HAP-1 (cell line): ENCODE data around the gene TRIM46.
"Not testable (repeated sequence)": the region's sequence is repeated elsewhere in the genome, so short reads cannot be mapped to it uniquely, and the experiment has no call there.

Experiments used
- DNase-seq, 2 experiments: peaks; one replicate each; pipeline ENCODE4 v3.0.0-alpha.2; 2016 to 2020; ENCODE audit warnings: low spot score in 2 of 2
- H3K27me3 ChIP-seq: fragments of 250-450 bp; sonication (Bioruptor Pico); 2 replicates; pipeline ENCODE4 v1.5.1; 2020; ENCODE audit warnings: low read depth, mild to moderate bottlenecking, moderate library complexity
- H3K36me3 ChIP-seq: fragments of 250-450 bp; sonication (Bioruptor Pico); replicated peaks from 2 replicates; pipeline ENCODE4 v1.5.1; 2020; ENCODE audit warnings: mild to moderate bottlenecking
- H3K4me1 ChIP-seq: fragments of 250-450 bp; sonication (Bioruptor Pico); 2 replicates; pipeline ENCODE4 v1.5.1; 2020; ENCODE audit warnings: mild to moderate bottlenecking
- H3K4me3 ChIP-seq: fragments of 250-450 bp; sonication (Bioruptor Pico); 2 replicates; pipeline ENCODE4 v1.5.1; 2020; ENCODE audit warnings: mild to moderate bottlenecking, moderate library complexity
- H3K9me3 ChIP-seq: fragments of 250-450 bp; sonication (Bioruptor Pico); 2 replicates; pipeline ENCODE4 v1.5.1; 2020; ENCODE audit warnings: mild to moderate bottlenecking, moderate library complexity
- in situ Hi-C: fragments of 300-500 bp; cut with MboI; formaldehyde crosslinking; loops from 3 replicates; pipeline ENCODE4 v1.14.3; 2020; ENCODE audit warnings: low sequenced_read_pairs, inconsistent platforms, mixed read lengths

The TRIM46 gene

DNA sequence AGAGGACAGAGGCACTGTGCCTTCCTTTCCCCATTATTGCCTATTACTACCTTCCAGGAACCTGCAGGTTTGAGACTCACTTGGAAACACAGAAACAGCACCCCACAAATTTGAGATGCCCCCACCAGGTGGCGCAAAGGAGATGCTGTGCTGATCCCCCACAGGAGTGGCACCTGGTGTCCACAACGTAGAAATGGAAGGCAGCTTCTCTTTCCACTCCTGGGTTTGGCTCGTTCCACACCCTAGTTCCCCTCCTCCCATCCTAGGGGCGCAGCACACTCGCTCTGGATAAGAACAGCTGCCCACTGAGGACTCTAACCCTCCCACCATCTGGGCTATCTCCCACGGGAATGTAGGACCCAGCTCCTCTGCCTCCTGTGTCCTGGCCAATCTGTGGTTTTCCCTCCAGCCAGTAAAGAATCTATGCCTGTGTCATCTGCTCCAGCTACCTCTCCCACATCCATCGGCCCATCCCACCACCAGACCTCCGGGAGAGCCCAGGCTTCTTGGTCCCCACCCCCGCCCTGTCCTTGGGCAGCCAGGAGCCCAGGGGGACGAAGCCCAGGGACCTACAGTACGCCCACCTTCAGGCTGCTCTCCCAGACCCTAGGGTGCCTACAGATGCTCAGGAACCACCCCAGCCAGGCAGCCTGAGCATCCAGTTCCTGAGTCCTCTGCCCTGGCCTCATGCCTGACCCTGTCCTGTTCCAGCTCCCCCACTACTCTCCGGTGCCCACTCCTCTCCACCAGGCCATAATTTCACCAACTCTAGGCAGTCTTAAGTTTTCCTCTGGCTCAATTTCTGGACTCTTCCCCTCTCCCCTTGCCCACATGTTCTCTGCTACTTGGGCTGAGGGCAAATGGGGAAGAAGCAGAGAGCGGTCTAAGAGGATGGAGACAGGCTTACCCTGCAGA lies 33.5 kb downstream of the TRIM46 start:
- H3K36me3 ChIP-seq, result peaks cover 18% of the 10 kb centered on the region
- peak; percentile 67 to 92 for DNase-seq
- peak overlapping the region; percentile 8; the same call in 1 of the 2 replicates for H3K4me3 ChIP-seq
- in situ Hi-C loops, result no loop called here
- peaks cover 21% of the 10 kb centered on the region for H3K4me1 ChIP-seq
- H3K9me3 ChIP-seq, result no peaks in the 10 kb centered on the region
- no peaks in the 10 kb centered on the region for H3K27me3 ChIP-seq

DNA sequence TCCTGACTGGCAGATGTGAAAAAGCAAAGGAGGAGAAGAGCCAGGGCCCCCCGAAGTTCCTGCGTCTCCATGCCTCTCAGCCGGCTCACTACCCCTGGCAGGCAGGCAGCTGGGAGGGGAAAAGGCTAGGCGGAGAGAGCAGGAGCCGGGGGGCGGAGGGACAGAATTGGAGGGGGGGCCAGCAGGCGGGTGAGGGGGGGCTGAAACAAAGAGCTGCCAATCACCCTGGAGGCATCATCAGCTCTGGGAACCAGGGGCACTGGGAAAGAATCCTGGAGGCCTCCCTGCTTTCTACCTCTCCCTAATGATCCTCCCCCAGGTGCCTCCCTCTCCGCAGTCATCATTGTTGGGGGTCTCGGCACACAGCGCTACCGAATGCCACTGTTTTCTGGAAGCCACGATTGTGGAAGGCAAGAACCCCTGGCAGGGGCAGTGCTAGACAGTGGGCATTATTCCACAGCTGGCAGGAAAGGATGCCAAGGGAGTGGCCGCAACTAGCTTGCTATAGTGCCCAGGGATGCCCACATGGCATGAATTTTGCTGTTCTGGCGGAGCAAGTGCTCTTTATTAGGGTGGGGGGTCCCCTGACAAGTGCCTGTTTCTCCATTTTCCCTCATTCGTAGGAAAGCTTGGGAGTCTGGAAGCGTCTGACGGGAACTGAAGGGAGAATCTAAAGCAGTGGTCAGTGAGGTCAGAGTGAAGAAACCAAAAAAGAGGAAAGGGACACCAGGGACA lies 34.3 kb downstream of the TRIM46 start, which contains the start of gene THBS3:
Gene THBS3 (minus strand): TSS at position 92 of the 735 bp plus-strand sequence. CDS start 21 bp downstream, at position 71.
- no peaks in the 10 kb centered on the region for H3K27me3 ChIP-seq
- no peaks in the 10 kb centered on the region for H3K9me3 ChIP-seq
- peaks cover 21% of the 10 kb centered on the region for H3K4me1 ChIP-seq
- peak; percentile 9 to 71 for DNase-seq
- in situ Hi-C loops, result no loop called here
- peaks cover 10% of the 10 kb centered on the region for H3K36me3 ChIP-seq
- H3K4me3 ChIP-seq, result peak within 1 kb of the TSS; percentile 88

DNA sequence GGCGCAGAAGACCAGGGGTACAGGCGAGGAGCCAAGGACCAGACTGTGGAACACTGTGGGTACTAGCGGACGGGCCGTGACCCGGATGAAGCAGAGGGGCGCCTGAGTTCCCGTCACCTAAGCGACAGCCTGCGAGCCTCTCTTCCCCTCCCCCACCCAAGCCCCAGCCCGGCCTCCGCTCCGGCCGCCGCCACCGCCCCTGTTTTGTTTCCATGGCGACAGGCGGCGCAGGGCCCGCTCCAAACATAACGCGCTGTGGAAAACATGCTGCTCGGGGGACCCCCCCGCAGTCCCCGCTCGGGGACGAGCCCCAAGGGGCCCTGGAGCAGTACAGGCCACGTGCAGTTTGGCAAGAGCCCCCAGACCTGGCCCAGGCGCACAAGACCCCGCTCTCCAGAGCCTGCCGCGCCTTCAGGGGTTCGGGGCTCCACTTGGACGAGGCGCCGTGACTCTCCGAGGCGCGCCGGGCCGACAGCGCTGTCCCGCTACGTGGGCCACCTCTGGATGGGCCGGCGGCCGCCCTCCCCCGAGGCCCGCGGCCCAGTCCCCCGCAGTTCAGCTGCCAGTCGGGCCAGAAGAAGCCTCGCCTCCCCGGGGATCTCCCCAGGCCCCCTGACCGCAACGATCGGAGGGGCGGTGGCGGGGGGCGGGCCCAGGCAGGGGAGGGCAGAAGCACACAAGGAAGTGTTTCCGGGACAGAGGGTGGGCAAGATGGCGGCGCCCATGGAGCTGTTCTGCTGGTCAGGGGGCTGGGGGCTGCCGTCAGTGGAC lies 35.1 kb downstream of the TRIM46 start, which contains the start of gene MTX1:
Gene MTX1 (plus strand): TSS at position 155 of the 771 bp plus-strand sequence. CDS start 110 bp downstream, at position 265.
- Histone ChIP-seq H3K36me3 (peaks cover 5% of the 10 kb centered on the region; the same call in 1 of the 2 replicates), H3K27me3 (no peaks in the 10 kb centered on the region), H3K4me3 (peak within 1 kb of the TSS; percentile 88), H3K9me3 (no peaks in the 10 kb centered on the region), H3K4me1 (peaks cover 21% of the 10 kb centered on the region)
- in situ Hi-C loops, result no loop called here
- DNase-seq, result peak; percentile 78 to 94

DNA sequence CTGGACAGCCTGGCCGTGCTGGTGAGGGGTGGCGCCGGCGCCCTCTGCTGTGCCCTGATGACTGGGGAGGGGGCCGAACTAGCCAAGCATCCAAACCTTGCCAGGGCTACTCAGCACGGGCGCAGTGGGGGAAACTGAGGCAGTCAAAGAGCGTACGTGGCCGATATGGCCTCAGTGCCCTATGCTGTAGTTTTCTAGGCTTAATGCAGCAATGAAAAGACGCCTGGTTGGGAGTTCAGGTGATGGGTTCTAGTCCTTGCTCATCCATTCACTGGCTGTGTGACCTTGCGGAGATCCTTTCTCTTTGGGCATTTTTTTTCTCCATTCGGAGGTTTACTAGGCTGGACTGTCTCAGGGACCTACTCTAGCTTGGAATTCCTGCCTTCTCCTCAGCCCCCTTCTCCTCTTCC lies 35.7 kb downstream of the TRIM46 start:
- no peaks in the 10 kb centered on the region for H3K27me3 ChIP-seq
- no peaks in the 10 kb centered on the region for H3K9me3 ChIP-seq
- in situ Hi-C loops, result no loop called here
- peak overlapping the region; percentile 88 for H3K4me3 ChIP-seq
- no peaks in the 10 kb centered on the region; the same call in 1 of the 2 replicates for H3K36me3 ChIP-seq
- DNase-seq, result no peak
- H3K4me1 ChIP-seq, result peaks cover 21% of the 10 kb centered on the region

DNA sequence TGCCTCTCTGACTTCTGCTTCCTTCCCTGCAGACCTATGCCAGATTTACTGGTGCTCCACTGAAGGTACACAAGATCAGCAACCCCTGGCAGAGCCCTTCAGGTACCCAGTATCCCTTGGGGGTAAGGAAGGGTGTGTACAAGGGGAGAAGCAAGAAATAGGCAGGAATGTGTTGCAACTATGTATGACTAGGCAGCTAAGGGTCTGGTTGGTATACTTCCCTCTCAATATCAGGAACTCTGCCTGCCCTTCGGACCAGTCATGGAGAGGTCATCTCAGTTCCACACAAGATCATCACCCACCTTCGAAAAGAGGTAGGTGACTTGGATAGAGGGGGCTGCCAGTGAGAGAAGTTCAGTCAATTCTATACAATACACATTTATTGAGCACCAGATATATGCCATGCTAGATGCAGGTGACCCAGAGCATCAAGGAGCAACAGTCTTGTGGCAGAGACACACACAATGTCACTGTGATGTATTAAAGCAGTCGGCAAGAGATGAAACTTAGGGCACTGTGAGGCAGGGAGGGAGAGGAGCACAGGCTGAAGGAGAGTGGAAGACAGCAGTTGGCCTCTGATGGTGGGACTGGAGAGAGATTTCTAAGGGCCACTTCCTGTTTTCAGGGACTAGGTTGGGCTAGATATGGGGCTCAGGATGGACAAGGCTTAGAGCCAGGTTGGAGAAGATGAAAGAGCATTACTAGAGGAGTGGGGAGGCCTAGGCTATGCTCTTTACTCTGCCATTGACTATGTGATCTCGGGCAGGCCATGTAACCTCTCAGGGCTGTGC lies 36.9 kb downstream of the TRIM46 start:
- no peaks in the 10 kb centered on the region for H3K9me3 ChIP-seq
- no peaks in the 10 kb centered on the region for H3K36me3 ChIP-seq
- H3K4me1 ChIP-seq, result peaks cover 21% of the 10 kb centered on the region
- no peaks in the 10 kb centered on the region for H3K27me3 ChIP-seq
- in situ Hi-C loops, result no loop called here
- H3K4me3 ChIP-seq, result no peak overlapping the region
- DNase-seq, result no peak

DNA sequence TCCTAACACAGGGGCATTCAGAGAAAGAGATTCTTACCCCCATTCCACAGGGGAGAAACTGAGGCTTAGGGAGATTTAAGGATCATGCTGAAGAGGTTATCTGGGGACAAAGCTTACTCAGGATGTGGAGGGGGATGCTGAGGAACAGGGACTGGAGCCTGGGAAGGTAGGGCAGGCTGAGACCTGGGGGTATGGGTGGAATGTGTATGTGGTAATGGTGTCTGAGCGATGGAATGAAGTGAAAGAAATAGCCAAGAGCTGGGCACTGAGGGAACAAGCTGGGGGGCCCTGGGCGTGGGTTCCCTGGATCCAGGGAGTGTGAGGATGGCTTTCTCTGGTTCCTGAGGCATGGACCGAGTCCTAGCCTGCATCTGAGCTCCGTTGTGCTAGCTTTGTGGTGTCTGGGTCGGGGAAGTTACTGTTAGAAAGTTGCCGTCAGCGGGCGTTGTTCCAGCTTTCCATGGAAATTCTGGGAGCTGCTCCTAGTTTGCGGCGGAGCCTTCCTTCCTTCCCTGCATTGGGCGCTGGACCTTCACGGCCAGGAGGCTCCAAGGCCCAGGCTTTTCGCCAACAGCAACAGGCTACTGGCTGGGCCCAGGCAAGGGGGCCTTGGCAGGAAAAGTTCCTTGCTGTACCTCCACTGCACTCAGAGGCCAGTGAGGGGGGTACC lies 37.9 kb downstream of the TRIM46 start:
- in situ Hi-C loops, result not testable (repeated sequence)

DNA sequence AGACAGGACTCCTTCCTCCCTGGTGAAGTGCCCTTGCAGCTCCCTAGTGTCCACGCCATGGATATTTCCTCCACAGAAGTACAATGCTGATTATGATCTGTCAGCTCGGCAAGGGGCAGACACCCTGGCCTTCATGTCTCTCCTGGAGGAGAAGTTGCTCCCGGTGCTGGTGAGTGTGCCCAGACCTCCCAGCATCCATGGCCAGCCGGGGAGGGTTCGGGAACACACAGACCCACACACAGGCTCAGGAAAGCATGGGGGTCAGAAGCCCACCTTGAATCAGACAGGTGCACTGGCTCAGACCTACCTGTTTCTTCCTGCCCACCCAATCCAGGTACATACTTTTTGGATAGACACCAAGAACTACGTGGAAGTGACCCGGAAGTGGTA lies 38.4 kb downstream of the TRIM46 start:
- H3K36me3 ChIP-seq, in situ Hi-C loops, H3K9me3 ChIP-seq, DNase-seq, H3K27me3 ChIP-seq, H3K4me3 ChIP-seq: not testable (repeated sequence)
- peaks cover 19% of the 10 kb centered on the region for H3K4me1 ChIP-seq

More for the DNA sequence above, 37.9 kb downstream of the TRIM46 start:
- H3K9me3 ChIP-seq, H3K36me3 ChIP-seq, DNase-seq, H3K4me3 ChIP-seq, H3K27me3 ChIP-seq: not testable (repeated sequence)
- peaks cover 21% of the 10 kb centered on the region for H3K4me1 ChIP-seq

DNA sequence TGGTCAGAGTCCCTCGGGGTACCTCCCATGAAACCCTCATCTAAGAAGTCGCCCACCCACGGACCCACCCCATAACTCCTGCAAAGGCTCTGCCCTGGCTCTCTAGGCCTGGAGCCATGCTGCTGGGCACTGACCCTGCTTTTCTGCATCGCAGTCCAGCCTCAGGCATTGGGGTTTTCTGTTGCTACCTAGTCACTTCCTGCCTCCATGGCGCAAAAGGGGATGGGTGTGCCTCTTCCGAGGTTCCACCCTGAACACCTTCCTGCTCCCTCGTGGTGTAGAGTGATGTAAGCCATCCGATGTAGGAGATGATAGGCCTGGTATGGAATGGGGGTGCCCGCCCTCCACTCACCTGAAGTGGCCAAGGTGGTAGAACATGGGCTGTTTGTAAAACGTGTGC lies 41.1 kb downstream of the TRIM46 start:
- H3K4me3 ChIP-seq, H3K9me3 ChIP-seq, DNase-seq, H3K27me3 ChIP-seq, in situ Hi-C loops, H3K36me3 ChIP-seq, H3K4me1 ChIP-seq: not testable (repeated sequence)

DNA sequence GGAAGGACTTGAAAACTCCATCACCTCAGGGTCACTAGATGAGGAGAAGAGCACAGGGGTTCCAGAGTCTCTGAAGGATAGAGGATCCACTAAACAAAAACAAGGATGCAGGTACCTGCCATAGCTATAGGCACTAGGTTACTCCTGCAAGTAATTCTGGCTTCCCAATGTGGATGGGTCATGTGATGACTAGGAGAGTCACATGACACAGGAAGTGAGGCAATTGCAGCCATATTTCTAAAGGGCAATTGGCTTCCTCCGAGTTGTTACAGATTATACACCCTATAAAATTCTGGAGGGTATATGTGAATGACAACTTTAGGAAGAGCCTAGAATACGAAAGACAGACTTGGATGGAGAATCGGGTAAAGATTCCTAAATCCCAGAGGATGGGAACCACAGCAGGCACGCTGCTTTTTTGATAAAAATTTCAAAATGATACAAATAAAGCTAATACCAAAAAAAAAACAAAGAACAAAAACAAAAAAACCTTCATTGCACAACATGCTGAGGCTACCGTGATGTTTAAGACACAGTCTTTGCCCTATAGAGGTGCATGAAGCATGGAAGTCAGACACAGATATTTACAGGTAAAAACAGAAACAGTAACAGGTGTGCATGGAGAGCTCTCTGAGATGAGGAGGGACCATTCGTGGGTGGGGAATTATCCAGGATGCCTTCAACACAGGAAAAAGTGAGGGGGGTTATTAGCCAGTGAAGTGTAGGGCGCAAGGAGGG lies 45.4 kb downstream of the TRIM46 start:
- peaks cover 3% of the 10 kb centered on the region; the same call in 1 of the 2 replicates for H3K36me3 ChIP-seq
- H3K4me1 ChIP-seq, result no peaks in the 10 kb centered on the region
- H3K27me3 ChIP-seq, result no peaks in the 10 kb centered on the region
- DNase-seq, result peak in 1 of 2 experiments; percentile 61
- H3K9me3 ChIP-seq, result no peaks in the 10 kb centered on the region
- in situ Hi-C loops, result no loop called here
- no peak overlapping the region for H3K4me3 ChIP-seq

DNA sequence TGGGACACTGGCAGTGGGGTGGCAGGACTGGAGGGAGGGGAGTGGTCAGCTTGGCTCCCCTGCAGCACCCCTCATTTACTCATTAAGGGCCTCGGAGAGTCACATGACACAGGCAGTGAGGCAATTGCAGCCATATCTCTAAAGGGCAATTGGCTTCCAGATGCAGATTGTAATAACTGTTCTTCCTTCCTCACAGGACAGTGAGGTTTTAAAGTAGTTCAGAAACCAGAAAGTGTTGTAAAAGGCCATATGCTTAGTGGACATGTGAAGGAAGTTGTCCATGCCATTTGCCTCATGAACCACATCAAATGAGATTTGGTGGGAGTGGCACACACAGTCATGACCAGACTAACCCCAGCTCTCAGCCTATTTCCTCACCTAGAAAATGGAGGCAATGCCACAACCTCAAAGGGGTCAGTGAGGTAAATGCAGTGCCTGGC lies 46.0 kb downstream of the TRIM46 start:
- in situ Hi-C loops, result no loop called here
- no peak for DNase-seq
- Histone ChIP-seq H3K36me3 (peaks cover 4% of the 10 kb centered on the region; the same call in 1 of the 2 replicates), H3K4me3 (no peak overlapping the region), H3K9me3 (no peaks in the 10 kb centered on the region), H3K27me3 (no peaks in the 10 kb centered on the region), H3K4me1 (no peaks in the 10 kb centered on the region)

DNA sequence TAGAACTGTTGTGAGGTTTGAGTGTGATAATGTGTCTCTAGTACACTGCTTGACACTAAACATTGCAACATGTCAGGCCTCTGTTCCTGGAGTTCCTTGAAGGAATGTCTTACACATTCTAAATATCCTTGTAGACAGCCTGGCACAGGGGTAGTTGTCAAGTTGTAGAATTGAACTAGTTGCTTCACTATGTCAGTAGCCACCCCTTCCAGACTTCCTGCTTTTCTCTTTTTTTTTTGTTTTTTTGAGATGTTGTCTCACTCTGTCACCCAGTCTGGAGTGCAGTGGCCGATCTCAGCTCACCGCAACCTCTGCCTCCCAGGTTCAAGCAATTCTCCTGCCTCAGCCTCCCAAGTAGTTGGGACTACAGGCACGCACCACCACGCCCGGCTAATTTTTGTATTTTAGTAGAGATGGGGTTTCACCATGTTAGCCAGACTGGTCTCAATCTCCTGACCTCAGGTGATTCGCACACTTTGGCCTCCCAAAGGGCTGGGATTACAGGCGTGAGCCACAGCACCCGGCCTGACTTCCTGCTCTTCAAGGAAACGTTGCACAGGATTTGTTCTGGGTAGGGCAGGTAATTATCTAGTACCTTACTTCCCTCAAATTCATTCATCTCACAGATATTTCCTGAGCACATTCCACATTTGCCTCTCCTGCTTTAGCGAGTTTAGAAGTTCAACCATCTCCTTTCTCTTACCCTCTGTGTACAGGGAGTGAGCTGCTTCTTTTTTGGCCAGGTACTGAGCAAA lies 46.7 kb downstream of the TRIM46 start:
- DNase-seq, in situ Hi-C loops, H3K9me3 ChIP-seq, H3K4me1 ChIP-seq, H3K4me3 ChIP-seq, H3K36me3 ChIP-seq, H3K27me3 ChIP-seq: not testable (repeated sequence)
